ENCODE data around the gene ZNF618. TPM values are rescaled to one million over a fixed set of nuclear protein-coding genes. Genes with fewer than 3 reads are reported as not detected.

Gene ZNF618
- total RNA-seq, 4 donors from 2014 or later, result 2.1 to 6.2 (median 4.1) TPM

GRCh38 chr9:114071197-114071795 is 195.2 kb downstream of the ZNF618 start:
- no peaks in the 10 kb centered on the region for H3K36me3 ChIP-seq
- no peak overlapping the region for H3K27ac ChIP-seq
- peaks cover 13% of the 10 kb centered on the region for H3K27me3 ChIP-seq
- H3K4me1 ChIP-seq, result peaks cover 0 to 9% (median 0%) of the 10 kb centered on the region in 3 donors
- no peak for ATAC-seq
- no peak overlapping the region for H3K4me3 ChIP-seq
- no peak for TF ChIP-seq POLR2A (IDR thresholded peaks at IDR 0.05)
- TF ChIP-seq EP300 (IDR thresholded peaks at IDR 0.05), result no peak
- no peak for TF ChIP-seq POLR2AphosphoS5 (IDR thresholded peaks at IDR 0.05)
- no peak for TF ChIP-seq CTCF (IDR thresholded peaks at IDR 0.05)
- WGBS, 2 donors (ENCODE audit: low coverage in 1 of 2), result no CpG with 5 or more reads among the region's 7 CpGs
- no peaks in the 10 kb centered on the region for H3K9me3 ChIP-seq

- WGBS, 2 donors (ENCODE audit: low coverage in 1 of 2), result 63% methylated on average over 6 of the region's 14 CpGs; no CpG with 5 or more reads in 1 of the 2 donors
- no peaks in the 10 kb centered on the region for H3K9me3 ChIP-seq
- peaks cover 0 to 9% (median 0%) of the 10 kb centered on the region in 3 donors for H3K4me1 ChIP-seq
- no peak overlapping the region for H3K27ac ChIP-seq
- H3K36me3 ChIP-seq, result no peaks in the 10 kb centered on the region
- peak; percentile 65 for ATAC-seq
- no peak for TF ChIP-seq EP300 (IDR thresholded peaks at IDR 0.05)
- peak; percentile 32 for TF ChIP-seq POLR2AphosphoS5 (IDR thresholded peaks at IDR 0.05)
- H3K4me3 ChIP-seq, result no peak overlapping the region
- H3K27me3 ChIP-seq, result peaks cover 18% of the 10 kb centered on the region
Observed at GRCh38 chr9:114072184-114073140, 196.4 kb downstream of the ZNF618 start.

- WGBS, 2 donors (ENCODE audit: low coverage in 1 of 2), result 74 to 80% methylated on average over 1 to 4 of the region's 4 CpGs
- no peak overlapping the region for H3K27ac ChIP-seq
- no peak for ATAC-seq
- H3K9me3 ChIP-seq, result no peaks in the 10 kb centered on the region
- no peaks in the 10 kb centered on the region for H3K36me3 ChIP-seq
- no peak overlapping the region for H3K4me3 ChIP-seq
- TF ChIP-seq POLR2A (IDR thresholded peaks at IDR 0.05) (no peak), EP300 (IDR thresholded peaks at IDR 0.05) (no peak), POLR2AphosphoS5 (IDR thresholded peaks at IDR 0.05) (no peak), CTCF (IDR thresholded peaks at IDR 0.05) (no peak)
- H3K4me1 ChIP-seq, result peaks cover 0 to 9% (median 0%) of the 10 kb centered on the region in 3 donors
- H3K27me3 ChIP-seq, result peaks cover 32% of the 10 kb centered on the region
Observed at GRCh38 chr9:114075602-114076001, 199.5 kb downstream of the ZNF618 start.

- no peaks in the 10 kb centered on the region for H3K36me3 ChIP-seq
- TF ChIP-seq EP300 (IDR thresholded peaks at IDR 0.05), result no peak
- TF ChIP-seq POLR2AphosphoS5 (IDR thresholded peaks at IDR 0.05), result no peak
- TF ChIP-seq CTCF (IDR thresholded peaks at IDR 0.05), result no peak
- no peak for TF ChIP-seq POLR2A (IDR thresholded peaks at IDR 0.05)
- H3K4me3 ChIP-seq, result no peak overlapping the region
- H3K27ac ChIP-seq, result no peak overlapping the region
- peaks cover 0 to 9% (median 0%) of the 10 kb centered on the region in 3 donors for H3K4me1 ChIP-seq
- 50 to 65% methylated on average over 3 to 4 of the region's 14 CpGs for WGBS, 2 donors (ENCODE audit: low coverage in 1 of 2)
- no peaks in the 10 kb centered on the region for H3K9me3 ChIP-seq
- no peak for ATAC-seq
- H3K27me3 ChIP-seq, result peaks cover 32% of the 10 kb centered on the region
Observed at GRCh38 chr9:114076237-114077161, 200.4 kb downstream of the ZNF618 start.
